Lower leg skin (tissue), 3 donors: Measurements from ENCODE around the gene SPPL3.

Experiments used
- POLR2A ChIP-seq, 2 donors: fragments of 450-650 bp; IDR thresholded peaks; one replicate each; pipeline ENCODE4 v1.6.1; 2016 to 2017; ENCODE audit warnings: antibody characterized with exemption in 2 of 2, mild to moderate bottlenecking in 1 of 2, moderate library complexity in 1 of 2
- TF ChIP-seq, protein P1 (sequence below), 3 donors: fragments of 450-650 bp; IDR thresholded peaks; one replicate each; pipeline ENCODE4 v1.5.1; 2016; ENCODE audit warnings: antibody characterized with exemption in 3 of 3, mild to moderate bottlenecking in 3 of 3, moderate library complexity in 2 of 3

DNA sequence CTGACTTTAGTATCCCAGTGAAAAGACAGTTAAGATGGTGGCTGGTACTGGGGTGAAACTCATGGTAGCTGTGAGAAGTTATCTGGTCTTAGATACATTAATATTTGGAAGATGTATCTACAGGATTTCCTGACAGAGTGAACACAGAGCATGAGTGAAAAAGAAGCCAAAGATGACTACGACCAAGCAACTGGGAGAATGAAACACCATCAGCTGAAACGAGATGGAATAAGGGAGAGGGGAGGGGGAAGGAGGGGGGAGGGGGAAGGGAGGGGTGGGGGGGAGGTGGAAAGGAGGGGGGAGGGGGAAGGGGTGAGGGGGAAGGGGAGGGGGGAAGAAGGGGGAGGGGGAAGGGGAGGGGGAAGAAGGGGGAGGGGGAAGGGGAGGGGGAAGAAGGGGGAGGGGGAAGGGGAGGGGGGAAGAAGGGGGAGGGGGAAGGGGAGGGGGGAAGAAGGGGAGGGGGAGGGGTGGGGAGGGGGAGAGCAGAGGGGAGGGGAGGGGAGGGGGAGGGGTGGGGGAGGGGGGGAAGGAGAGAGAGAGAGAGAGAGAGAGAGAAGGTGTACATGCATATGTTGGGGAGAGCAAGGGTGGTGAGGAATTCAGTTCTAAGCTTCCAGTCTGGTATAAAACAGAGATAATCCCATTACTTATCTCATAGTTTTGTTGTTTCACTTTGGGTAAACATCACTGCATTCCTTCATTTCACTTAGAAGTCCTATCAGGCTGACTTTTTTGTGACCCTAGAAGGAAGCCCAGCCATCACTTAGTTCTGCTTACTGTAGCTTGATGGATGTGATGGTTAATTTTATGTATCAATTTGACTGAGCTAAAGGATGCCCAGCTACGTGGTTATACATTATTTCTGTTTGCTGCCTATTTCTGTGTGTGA is 73.9 kb downstream of the SPPL3 start:
- TF ChIP-seq, protein P1, sequence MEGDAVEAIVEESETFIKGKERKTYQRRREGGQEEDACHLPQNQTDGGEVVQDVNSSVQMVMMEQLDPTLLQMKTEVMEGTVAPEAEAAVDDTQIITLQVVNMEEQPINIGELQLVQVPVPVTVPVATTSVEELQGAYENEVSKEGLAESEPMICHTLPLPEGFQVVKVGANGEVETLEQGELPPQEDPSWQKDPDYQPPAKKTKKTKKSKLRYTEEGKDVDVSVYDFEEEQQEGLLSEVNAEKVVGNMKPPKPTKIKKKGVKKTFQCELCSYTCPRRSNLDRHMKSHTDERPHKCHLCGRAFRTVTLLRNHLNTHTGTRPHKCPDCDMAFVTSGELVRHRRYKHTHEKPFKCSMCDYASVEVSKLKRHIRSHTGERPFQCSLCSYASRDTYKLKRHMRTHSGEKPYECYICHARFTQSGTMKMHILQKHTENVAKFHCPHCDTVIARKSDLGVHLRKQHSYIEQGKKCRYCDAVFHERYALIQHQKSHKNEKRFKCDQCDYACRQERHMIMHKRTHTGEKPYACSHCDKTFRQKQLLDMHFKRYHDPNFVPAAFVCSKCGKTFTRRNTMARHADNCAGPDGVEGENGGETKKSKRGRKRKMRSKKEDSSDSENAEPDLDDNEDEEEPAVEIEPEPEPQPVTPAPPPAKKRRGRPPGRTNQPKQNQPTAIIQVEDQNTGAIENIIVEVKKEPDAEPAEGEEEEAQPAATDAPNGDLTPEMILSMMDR (IDR thresholded peaks at IDR 0.05): no peak
- TF ChIP-seq POLR2A (IDR thresholded peaks at IDR 0.05): no peak
